ENCODE measurements around the gene PLEKHA7.

DNA sequence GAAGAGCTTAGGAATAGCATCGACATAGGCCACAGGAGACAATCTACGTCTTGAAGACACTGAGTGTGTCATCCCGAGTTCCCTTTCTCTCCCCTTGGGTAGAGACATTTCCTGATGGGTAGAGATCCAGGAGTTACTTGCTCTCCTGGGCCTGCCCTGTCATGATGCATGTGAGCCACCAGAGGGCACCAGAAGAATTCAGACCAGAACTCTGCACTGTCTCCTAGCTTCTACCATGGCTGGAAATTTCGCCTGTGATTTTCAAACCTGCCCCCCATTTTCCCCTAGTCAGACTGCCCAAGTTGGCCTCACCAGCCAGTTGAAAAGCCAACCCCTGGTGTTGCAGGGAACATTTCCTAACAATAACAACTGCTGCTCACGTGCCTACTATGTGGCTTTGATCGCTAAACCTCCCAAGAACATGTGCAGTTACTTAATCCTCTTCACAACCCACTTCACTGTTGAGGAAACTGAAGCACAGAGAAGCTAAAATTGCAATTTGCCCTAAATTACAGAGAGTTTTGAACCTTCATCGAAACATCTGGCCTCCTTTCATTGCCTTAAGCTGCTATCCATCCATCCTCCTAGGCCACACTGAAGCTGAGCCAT, 228.6 kb downstream of the PLEKHA7 start:
- TF ChIP-seq ZNF8 (CRISPR knock-in tag; IDR thresholded peaks at IDR 0.05) = no peak
- no peak for TF ChIP-seq ZFP3 (CRISPR knock-in tag; IDR thresholded peaks at IDR 0.05)
- TF ChIP-seq CSDC2 (CRISPR knock-in tag; IDR thresholded peaks at IDR 0.05) = no peak
- TF ChIP-seq TCF4 (CRISPR knock-in tag; IDR thresholded peaks at IDR 0.05; ENCODE audit: borderline replicate concordance) = no peak
- TF ChIP-seq SNAI2 (CRISPR knock-in tag; IDR thresholded peaks at IDR 0.05) = no peak
- TF ChIP-seq TSHZ2 (CRISPR knock-in tag; IDR thresholded peaks at IDR 0.05) = no peak
- TF ChIP-seq, protein P1, sequence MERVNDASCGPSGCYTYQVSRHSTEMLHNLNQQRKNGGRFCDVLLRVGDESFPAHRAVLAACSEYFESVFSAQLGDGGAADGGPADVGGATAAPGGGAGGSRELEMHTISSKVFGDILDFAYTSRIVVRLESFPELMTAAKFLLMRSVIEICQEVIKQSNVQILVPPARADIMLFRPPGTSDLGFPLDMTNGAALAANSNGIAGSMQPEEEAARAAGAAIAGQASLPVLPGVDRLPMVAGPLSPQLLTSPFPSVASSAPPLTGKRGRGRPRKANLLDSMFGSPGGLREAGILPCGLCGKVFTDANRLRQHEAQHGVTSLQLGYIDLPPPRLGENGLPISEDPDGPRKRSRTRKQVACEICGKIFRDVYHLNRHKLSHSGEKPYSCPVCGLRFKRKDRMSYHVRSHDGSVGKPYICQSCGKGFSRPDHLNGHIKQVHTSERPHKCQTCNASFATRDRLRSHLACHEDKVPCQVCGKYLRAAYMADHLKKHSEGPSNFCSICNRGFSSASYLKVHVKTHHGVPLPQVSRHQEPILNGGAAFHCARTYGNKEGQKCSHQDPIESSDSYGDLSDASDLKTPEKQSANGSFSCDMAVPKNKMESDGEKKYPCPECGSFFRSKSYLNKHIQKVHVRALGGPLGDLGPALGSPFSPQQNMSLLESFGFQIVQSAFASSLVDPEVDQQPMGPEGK (CRISPR knock-in tag; IDR thresholded peaks at IDR 0.05; ENCODE audit: borderline replicate concordance) = no peak
- TF ChIP-seq ARNTL (CRISPR knock-in tag; IDR thresholded peaks at IDR 0.05; ENCODE audit: borderline replicate concordance, low read depth) = no peak
- no peak for TF ChIP-seq BACH2 (CRISPR knock-in tag; IDR thresholded peaks at IDR 0.05; ENCODE audit: borderline replicate concordance)
- TF ChIP-seq CREB5 (CRISPR knock-in tag; IDR thresholded peaks at IDR 0.05; ENCODE audit: low read depth) = no peak
- TF ChIP-seq OSR1 (CRISPR knock-in tag; IDR thresholded peaks at IDR 0.05) = no peak
- TF ChIP-seq GLIS3 (CRISPR knock-in tag; IDR thresholded peaks at IDR 0.05) = no peak
- TF ChIP-seq ZNF565 (CRISPR knock-in tag; conservative IDR thresholded peaks at IDR 0.05; ENCODE audit: low read depth) = no peak
- no peak for TF ChIP-seq ZFP30 (CRISPR knock-in tag; IDR thresholded peaks at IDR 0.05)

Data from SK-N-SH treated with all-trans-retinoic acid at 6 μM for 48 hours (cell line).